ENCODE measurements around the gene RPL37A.

DNA sequence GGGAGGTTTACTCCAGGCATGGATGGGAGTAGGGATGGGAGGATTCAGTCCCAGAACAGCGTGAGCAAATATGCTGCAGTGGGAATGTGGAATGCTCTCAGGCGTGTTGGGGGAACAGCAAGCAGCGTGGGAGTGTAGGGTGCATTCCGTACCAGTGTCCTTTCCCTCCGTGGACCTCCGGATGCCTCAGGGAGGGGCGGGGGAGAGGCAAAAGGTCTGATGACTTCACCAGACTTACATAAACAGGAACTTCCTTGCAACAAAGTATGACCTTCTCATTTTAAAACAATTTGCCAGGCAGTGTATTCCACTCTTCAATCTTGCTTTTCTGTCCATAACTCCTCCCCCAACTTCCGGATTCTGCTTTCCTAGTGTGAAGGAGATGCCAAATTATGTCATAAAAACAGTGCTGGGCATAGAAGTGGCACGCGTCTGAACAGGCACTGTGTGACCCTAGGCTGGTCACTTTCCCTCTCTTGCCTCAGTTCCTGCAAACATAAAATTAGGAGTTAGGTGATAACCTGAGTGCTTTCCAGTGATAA is 36.9 kb downstream of the RPL37A start:
- TF ChIP-seq GATA2 (IDR thresholded peaks at IDR 0.05; ENCODE audit: low read depth, low read length) (no peak), GATA3 (IDR thresholded peaks at IDR 0.05; ENCODE audit: low read depth, low read length) (no peak)

Data from SH-SY5Y (cell line).